GM18499 (cell line): ENCODE measurements around the gene PTPRN2.
"Not testable (repeated sequence)": the region's sequence is repeated elsewhere in the genome, so short reads cannot be mapped to it uniquely, and the experiment has no call there.

Source experiments
- ATAC-seq: cut with Tn5 transposase; IDR thresholded peaks from one replicate; pipeline ENCODE4 v1.9.1; 2021; ENCODE audit warnings: moderate number of reproducible peaks; ENCODE audit not compliant: insufficient read depth, unreplicated experiment

PTPRN2 gene

GRCh38 chr7:157929671-157930070, 658.0 kb downstream of the PTPRN2 start:
- no peak for ATAC-seq

- no peak for ATAC-seq
These were observed 658.7 kb downstream of the PTPRN2 start for GRCh38 chr7:157928808-157929425.

- no peak for ATAC-seq
These were observed 659.3 kb downstream of the PTPRN2 start for GRCh38 chr7:157928171-157928794.

- no peak for ATAC-seq
These were observed 660.2 kb downstream of the PTPRN2 start for GRCh38 chr7:157927313-157927925.

- no peak for ATAC-seq
These were observed 661.0 kb downstream of the PTPRN2 start for GRCh38 chr7:157926521-157927150.

- no peak for ATAC-seq
These were observed 661.5 kb downstream of the PTPRN2 start for GRCh38 chr7:157926107-157926506.

- ATAC-seq: no peak
These were observed 662.2 kb downstream of the PTPRN2 start for GRCh38 chr7:157925383-157925875.

- ATAC-seq: no peak
These were observed 663.6 kb downstream of the PTPRN2 start for GRCh38 chr7:157923903-157924630.

- no peak for ATAC-seq
These were observed 665.0 kb downstream of the PTPRN2 start for GRCh38 chr7:157922576-157922975.

- ATAC-seq: no peak
These were observed 669.1 kb downstream of the PTPRN2 start for GRCh38 chr7:157918326-157919080.

GRCh38 chr7:157916946-157917640, 670.5 kb downstream of the PTPRN2 start:
- ATAC-seq: no peak

GRCh38 chr7:157910446-157910845, 677.2 kb downstream of the PTPRN2 start:
- ATAC-seq: no peak

GRCh38 chr7:157910045-157910444, 677.6 kb downstream of the PTPRN2 start:
- ATAC-seq: not testable (repeated sequence)

- no peak for ATAC-seq
These were observed 678.3 kb downstream of the PTPRN2 start for GRCh38 chr7:157909370-157909769.

- ATAC-seq: no peak
These were observed 679.4 kb downstream of the PTPRN2 start for GRCh38 chr7:157908006-157908782.

GRCh38 chr7:157907091-157907490, 680.5 kb downstream of the PTPRN2 start:
- no peak for ATAC-seq

GRCh38 chr7:157906583-157906982, 681.0 kb downstream of the PTPRN2 start:
- ATAC-seq: no peak

GRCh38 chr7:157905651-157906461, 681.8 kb downstream of the PTPRN2 start:
- no peak for ATAC-seq
